HUDEP-2 (cell line): ENCODE data around the gene SEH1L.
"Not testable (repeated sequence)": the region's sequence is repeated elsewhere in the genome, so short reads cannot be mapped to it uniquely, and the experiment has no call there.

ENCODE experiments used
- DNase-seq, 76 experiments: peaks; one replicate each; lab custom pipeline; 2025; ENCODE audit not compliant: unreplicated experiment in 76 of 76; lab: John Stamatoyannopoulos, UW

Gene SEH1L

DNA sequence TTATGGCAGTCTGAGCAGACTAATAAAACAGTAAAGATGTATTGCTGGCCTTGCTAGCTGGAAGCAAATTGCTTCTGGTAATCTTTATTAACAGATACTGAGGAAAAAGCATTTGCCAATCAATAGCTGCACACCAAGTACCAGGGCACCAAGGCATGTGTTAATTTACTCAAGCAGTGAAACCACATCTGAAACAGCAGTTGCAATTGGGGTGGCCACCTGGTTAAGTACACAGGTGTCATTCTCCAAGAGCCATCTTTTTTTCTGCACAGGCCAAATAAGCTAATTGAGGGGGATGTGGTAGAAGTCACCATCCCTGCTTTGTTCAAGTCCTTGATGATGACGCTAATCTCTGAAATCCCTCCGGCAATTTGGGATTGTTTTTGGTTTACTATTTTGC lies 8.6 kb upstream of the SEH1L start:
- DNase-seq: no peak

DNA sequence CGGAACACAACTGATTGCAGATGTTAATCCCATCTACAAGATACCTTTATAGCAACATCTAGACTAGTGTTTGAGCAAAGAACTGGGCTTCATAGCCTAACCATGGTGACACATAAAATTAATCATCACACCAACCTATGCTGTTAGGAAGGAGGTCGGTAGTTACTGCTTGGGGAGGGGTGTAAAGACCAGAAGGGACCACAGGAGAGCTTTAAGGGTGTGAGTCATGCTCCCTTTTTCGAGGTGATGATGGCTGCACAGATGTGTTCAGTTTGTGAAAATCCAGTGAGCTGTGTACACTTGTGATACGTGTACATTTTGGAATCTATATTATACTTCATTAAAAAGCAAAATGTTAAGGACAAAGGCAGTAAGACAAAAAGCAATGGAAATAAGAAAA lies 4.6 kb upstream of the SEH1L start:
- no peak for DNase-seq

DNA sequence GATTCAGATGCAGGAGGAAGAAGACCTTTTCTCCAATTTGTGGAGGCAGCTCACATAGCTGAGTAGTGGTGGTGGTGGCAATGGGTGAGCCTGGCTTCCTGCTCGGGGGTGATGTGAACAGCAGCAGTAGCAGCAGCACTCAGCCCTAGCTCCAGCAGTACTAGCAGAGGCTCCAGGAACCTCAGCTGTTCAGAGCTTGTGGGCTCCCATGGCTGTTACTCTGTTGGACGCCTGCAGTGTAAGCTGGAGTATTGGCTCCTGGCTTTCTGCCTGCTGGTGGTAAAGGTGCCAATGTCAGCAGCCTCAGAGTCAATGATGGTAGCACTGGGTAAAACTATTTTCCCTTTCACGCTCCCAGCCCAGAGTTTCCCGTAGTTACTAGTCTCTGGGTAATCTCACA lies 3.1 kb upstream of the SEH1L start:
- peak in 3 of 76 experiments; percentile 9 to 18 (median 9) for DNase-seq

DNA sequence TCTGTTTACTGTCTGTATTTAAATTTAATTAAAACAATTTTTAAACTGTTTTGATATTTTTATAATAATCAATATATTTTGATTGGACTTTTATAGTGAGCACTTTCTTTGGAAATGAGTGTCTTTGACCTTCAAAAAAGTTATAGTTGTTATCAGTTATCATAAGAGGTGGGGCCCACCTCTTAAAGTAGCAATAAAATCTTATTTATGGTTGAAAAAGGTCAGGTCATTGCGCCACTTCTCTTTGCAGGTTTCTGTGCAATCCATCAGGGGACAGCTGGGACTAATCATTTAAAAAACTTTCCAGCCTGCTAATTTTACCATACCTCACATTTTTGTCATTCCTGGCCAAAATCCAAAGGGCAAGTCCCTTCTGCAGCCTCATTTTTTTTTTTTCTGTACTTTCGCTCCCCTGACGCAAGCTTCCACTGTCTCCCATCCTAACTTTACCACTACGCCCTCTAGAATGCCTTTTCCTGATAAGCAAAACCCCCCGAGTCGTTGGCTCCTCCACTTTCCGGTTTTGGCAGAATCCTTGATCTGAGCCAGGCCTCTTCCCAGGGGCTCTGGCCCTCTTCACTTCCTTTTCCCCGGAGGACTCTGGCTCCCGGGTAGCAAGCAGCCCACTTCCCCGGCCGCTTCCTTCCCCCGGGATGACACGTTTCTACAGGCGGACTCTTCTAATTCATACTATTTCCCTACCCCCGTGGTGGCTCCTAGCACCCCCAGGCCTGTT lies 1.1 kb upstream of the SEH1L start:
- peak in 38 of 76 experiments; percentile 5 to 80 (median 38) for DNase-seq

DNA sequence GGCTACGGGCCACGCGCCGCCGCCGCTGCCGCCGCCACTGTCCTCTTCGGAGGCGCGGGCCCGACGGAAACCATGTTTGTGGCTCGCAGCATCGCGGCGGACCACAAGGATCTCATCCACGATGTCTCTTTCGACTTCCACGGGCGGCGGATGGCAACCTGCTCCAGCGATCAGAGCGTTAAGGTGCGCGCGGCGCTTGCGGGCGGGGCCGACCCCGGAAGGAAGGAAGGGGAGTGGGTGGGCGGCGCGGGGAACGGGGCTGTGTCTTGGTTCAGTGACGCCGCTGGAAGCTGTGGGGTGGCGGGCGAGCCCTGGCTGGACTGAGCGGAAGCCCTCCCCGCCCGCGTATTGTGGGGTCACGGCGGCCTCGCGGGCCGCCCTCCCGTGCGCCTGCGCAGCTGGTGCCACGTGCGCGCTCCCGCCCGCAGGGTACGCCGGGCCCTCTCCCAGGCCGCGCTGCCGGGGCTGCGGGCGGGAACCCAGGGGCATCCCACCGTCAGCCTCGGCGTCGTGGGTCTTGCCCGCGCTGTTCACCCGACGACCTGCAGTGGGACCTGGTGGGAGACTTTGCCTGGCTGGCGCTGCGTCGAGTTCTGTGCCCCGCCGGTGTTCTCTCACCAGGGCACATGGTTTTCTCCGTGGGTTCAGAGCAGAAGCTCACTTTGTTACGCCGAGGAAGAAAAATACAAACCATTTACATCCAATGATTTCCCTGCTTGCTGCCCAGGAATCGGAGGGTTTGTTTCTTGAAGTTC lies 416 bp downstream of the SEH1L start:
- peak; percentile 44 to 98 (median 82) for DNase-seq

DNA sequence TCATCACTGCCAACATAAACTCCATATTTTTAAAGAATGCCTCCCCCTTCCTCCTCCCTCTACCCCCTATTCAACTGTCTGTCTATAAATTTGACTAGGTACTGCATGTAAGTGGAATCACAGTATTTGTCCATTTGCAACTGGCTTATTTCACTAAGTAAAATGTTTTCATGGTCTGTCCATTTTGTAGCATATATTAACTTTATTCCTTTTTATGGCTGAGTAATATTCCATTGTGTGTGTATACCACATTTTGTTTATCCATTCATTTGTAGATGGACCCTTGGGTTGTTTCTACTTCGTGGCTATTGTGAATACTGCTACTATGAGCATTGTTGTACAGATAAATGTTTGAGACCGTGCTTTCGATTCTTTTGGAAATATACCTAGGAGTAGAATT lies 10.7 kb downstream of the SEH1L start:
- DNase-seq: no peak

DNA sequence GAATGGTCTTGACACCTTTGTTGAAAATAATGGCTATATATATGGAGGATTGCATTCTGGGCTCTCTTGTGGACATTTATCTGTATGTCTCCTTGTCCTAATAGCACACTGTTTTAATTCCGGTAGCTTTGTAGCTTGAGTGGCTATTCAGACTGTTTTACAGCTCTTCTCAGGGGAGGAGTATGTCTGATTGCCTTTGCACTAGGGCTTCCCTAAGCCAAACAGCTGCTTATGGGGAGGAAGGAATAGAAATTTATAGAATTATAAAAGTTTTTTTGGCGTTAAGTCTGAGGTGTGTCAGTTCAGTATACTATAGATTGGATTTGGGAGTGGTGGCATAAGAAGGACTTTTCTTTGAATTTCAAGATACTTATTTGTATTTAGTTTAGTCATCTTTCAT lies 12.6 kb downstream of the SEH1L start:
- DNase-seq: no peak

DNA sequence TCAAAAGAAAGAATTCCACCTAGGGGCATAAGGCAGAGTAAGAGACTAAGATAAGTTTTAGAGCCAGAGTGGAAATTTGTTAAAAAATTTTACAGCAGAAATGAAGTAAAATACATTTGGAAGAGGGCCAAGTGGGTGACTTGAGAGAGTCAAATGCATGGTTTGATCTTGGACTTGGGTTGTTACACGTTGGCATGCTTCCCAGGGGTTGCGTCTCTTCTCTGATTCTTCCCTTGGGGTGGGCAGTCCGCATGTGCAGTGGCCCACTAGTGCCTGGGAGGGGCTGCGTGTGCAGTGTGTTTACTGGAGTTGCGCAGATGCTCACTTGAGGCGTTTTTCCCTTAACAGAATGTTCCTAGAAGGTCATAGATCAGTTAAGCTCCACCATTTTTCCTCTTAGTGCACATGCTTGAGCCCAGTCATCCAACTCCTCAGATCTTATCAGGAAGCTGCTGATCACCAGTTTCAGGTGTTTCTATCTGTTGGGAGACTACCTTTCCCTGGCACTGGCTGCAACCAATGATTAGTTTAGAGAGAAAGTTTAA lies 13.1 kb downstream of the SEH1L start:
- peak in 11 of 76 experiments; percentile 1 to 46 (median 13) for DNase-seq

DNA sequence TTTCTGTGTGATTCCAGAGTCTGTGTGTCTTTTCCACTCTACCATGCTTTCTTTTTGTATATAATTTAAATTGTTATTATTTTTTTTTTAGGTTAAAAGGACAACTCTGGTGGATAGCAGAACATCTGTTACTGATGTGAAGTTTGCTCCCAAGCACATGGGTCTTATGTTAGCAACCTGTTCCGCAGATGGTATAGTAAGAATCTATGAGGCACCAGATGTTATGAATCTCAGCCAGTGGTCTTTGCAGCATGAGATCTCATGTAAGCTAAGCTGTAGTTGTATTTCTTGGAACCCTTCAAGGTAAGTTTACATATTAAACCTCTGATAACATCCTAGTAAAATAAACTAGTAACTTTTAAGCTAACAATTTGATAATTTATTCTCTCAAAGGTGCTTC lies 15.3 kb downstream of the SEH1L start:
- no peak for DNase-seq

DNA sequence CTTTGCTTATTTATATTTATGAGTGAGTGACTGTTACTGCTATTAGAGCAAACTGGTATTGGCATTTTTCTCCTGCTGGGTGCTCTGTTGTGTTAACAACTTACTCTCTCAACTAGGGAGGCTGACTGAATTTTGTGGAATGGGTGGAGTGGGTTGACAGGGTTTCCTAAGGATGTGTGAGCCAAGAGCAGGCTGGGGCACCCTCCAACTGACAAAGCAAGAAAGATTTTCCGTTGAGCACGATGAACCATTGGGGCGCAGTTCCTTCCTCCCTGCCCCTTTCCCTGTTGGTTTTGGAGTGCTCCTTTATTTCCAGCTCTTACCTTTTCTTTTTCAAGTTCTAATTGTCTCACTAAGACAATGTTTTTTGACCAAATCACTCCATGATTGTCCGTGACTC lies 20.3 kb downstream of the SEH1L start:
- DNase-seq: no peak

DNA sequence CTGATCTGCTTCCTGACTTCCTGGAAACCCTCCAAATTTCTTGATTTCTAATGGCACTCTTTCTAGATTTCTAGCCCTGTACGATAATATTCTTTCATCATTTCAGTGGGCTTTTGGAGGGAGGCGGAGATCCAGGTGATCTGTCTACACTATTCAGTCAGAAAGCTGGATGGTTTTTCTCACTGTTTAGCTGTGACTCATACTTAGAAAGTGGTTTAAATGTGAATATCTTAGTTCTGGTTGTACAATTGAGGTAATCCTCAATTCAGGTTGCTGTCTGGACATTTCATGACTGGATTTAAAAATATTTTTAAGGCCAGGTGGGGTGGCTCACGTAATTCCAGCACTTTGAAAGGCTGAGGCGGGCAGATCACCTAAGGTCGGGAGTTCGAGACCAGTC lies 20.8 kb downstream of the SEH1L start:
- DNase-seq: no peak

DNA sequence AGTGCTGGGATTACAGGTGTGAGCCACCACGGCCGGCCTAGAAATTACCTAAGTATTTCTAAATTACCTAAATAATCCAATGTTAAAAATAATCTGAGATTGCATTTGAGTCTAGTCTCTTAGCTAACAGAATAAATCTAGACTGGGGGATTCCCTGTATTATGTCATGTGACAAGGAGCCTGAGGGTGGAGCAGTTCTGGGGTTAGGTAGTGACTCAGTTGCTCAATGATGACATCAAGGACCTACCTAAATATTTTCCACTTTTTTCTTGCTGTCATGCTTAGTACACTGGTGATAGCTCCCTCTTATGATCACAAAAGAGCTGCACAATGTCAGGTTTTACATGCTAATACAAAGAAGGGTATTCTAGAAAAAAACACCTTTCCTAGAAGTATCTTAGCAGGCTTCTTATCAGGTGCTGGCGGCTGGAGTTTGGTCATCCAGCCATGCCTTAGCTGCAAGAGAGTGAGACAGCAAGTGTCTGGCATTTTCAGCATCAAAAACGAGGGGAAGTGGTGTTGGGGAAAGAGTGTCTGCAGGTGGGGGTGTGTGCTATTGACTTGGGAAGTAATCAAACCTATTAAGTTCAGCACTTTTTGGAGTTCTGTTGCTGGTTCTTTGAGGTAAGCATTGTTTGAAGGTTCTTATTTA lies 25.9 kb downstream of the SEH1L start:
- DNase-seq: no peak

DNA sequence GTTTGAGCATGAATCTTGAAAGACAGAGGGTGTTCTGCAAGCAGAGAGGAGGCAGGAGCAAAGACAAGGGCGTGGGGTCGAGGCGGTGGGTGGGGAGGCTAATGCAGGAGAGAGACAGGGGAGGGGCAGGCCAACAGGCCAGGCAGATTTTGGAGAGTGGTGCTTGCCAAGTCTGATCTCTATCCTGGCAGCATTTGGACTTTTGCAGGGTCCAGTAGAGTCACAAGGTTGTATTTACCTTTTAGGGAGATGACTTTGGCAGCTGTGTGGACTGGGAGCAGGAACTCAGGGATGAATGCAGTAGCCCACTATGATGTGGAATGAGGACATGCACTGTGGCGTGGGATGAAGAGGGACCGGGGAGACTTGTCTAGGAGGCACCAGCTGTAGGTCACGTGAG lies 27.7 kb downstream of the SEH1L start:
- peak in 1 of 76 experiments; percentile 6 for DNase-seq

DNA sequence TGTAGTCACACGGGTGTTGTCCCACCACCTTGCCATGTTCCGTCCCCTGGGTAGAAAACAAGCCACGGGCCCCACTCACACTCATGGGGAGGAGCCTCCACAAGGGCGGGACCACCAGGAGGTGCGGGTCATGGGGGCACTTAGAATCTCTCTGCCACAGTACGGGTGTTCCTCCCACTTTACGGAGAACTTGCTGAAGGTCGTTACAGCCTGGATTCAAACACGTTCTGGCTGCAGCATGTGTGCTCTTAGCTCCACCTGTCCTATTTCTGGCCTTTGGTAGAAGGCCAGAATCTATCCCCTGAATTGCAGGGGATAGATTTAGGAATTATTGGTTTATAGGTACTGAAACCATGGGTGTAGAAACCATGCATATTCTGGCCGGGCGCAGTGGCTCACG lies 28.5 kb downstream of the SEH1L start:
- no peak for DNase-seq

DNA sequence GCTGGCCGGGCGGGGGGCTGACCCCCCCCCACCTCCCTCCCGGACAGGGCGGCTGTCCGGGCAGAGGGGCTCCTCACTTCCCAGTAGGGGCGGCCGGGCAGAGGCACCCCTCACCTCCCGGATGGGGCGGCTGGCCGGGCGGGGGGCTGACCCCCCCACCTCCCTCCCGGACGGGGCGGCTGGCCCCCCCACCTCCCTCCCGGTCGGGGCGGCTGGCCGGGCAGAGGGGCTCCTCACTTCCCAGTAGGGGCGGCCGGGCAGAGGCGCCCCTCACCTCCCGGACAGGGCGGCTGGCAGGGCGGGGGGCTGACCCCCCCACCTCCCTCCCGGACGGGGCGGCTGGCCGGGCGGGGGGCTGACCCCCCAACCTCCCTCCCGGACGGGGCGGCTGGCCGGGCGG lies 32.3 kb downstream of the SEH1L start:
- DNase-seq: not testable (repeated sequence)

DNA sequence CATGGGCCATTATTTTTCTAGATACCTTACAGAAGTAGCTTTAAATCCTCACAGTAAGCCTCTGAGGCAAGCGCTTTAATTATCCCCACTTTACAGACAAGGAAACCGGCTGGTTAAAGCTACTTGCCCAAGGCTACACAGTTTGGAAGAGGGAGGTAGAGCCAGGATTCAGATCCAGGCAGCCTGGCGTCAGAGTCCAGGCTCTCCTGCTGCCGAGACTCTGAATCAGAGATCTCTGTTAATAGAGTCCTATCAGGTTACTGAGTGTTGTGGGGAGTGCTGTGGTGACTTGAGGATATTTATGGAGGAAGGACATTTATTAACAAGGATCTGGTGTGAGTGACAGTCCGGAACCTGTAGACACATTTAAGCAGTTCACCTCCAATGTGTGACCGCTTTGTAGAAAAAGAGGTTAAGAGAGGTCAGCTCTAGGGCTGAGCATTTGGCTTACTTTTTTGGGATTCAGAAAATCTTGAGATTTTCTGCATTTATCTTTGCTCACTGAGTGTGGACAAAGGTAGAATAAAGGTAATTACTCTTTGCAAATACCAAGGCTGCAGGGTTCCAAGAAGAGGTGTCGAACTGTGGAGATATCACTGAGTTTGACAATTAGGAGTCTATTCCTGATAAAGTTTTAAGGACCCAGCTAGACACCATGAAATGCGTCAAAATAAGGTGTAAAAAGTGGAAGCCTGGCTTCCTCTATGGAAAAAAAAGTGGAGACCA lies 41.7 kb downstream of the SEH1L start:
- no peak for DNase-seq

DNA sequence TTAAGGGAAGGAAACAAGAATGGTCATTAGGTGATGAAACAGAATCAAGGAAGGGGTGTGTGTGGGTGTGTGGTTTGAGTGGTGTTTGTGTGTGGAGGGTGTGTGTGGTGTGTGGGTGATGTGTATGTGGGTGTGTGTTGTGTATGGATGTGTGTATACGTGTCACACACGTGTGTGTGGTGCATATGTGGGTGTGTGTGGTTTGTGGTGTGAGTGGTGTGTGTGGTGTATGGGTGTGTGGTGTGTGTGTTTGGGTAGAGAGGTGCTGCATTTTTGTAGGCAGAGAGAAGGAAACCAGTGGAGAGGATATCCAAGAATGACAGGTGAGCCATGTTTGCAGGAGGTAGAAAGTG lies 42.3 kb downstream of the SEH1L start:
- DNase-seq: no peak

DNA sequence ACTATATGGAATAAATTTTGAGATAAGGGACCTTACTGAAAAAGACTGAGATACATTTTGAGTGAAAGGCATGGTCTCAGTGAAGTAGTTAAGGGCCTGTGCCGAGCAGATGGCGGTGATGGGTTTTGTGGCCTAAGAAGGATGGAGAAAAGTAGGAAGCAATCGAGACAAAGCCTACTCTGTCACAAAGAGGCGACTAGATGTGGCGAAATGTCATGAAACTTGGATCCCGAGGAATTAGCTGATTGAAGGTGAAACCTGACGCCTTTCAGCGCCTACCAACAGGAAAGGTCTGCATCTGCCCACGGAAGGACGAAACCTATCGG lies 42.8 kb downstream of the SEH1L start:
- peak in 3 of 76 experiments; percentile 8 to 33 (median 26) for DNase-seq

DNA sequence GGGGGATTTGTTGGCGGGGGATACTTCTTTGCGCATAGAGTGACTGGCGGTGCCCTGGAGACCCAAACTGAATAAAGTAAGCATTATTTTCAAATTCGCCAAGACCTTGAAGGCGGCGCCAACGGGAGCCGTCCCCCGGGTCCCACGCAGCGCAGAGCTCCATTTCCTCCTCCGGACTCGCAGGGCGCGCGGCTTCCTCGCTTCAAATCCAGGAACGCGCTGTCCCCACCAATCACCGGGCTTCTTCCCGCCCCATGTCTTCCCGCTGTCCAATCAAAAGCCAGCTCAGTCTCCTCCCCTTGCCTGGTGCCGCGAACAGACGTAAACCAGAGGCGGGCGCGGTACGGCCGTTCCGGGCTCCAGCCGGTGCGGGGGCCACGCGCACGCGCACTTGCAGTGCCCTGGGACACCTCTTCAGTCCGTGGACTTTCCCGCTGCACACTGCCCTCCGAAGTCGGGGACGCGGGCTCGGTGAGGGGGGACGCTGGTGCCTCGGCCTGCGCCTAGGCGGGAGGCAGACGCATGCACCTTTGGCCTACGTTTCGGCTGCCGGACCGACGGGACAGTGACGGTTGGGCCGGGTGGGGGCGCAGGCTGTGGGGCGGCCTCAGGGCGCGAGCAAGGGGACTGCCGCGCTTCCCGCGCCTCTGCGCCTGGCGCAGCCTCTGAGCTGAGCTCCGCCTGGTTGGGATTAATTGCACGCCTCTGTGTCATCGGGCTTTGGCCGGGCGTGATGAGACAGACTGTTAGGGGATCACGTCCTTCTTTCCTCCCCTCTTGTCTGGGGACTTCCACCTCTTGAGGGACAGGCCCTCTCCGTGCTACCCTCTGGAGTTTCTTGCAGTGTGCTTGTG lies 43.4 kb downstream of the SEH1L start, which contains the start of gene CEP192:
TSS of gene CEP192 (plus strand) at position 396 of the 854 bp plus-strand sequence. CDS start 8,063 bp downstream, outside the sequence.
- DNase-seq: peak; percentile 31 to 99 (median 88)

DNA sequence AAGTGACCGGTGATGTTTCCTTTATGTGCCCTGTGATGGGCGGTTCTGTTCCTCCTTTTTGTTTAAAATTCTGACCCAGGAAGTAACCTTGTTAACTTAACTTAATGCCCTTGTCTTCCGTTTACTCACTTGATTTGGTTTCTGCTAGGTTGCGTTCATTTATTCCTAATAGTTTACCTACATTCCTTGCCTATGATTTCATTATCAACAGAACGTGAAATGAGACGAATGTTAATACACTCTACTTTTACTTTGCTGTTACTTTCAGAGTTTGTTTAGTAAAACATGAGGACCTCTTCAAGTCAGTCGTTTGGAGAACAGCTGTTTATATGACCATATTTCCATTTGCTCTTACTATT lies 44.0 kb downstream of the SEH1L start:
- no peak for DNase-seq
